Measurements from ENCODE around the gene CTR9. TPM values are rescaled to one million over a fixed set of nuclear protein-coding genes. Genes with fewer than 3 reads are reported as not detected.

The CTR9 gene
- 41.4 and 45.7 TPM in 2 replicates for total RNA-seq

GRCh38 chr11:10750838-10751580 is at the start of gene CTR9:
Gene CTR9 (plus strand): TSS chr11:10751246. CDS start chr11:10751413, 167 bp downstream.

GRCh38 chr11:10808553-10809372 is 57.7 kb downstream of the CTR9 start, which contains the start of gene EIF4G2:
Gene EIF4G2 (minus strand): TSS chr11:10808926.

Small RNAs within 50 kb of the gene (small RNA-seq; reads per million reads assigned to genes)
- not detected for gene RF00019
- not detected for gene SNORD97

Other genes starting within 250 kb of the CTR9 start
- gene RNF141, start 210.1 kb upstream of the CTR9 start, total RNA-seq: 55.4 and 71.5 TPM in 2 replicates
- gene LYVE1, start 182.6 kb upstream of the CTR9 start, total RNA-seq: 5.4 and 8.3 TPM in 2 replicates
- gene IRAG1, start 57.5 kb upstream of the CTR9 start, total RNA-seq: 2.1 and 4.2 TPM in 2 replicates
- 922 and 996 TPM in 2 replicates for gene EIF4G2, start 57.7 kb downstream of the CTR9 start, total RNA-seq
- gene ZBED5, start 106.8 kb downstream of the CTR9 start, total RNA-seq: 40.0 and 47.3 TPM in 2 replicates